HG02943 (cell line): ENCODE results near the gene ADGRV1.

Experiments used
- ATAC-seq: cut with Tn5 transposase; IDR thresholded peaks from one replicate; pipeline ENCODE4 v1.9.1; 2021; ENCODE audit warnings: mild to moderate bottlenecking, low read depth, moderate library complexity; ENCODE audit not compliant: unreplicated experiment

Gene ADGRV1

DNA sequence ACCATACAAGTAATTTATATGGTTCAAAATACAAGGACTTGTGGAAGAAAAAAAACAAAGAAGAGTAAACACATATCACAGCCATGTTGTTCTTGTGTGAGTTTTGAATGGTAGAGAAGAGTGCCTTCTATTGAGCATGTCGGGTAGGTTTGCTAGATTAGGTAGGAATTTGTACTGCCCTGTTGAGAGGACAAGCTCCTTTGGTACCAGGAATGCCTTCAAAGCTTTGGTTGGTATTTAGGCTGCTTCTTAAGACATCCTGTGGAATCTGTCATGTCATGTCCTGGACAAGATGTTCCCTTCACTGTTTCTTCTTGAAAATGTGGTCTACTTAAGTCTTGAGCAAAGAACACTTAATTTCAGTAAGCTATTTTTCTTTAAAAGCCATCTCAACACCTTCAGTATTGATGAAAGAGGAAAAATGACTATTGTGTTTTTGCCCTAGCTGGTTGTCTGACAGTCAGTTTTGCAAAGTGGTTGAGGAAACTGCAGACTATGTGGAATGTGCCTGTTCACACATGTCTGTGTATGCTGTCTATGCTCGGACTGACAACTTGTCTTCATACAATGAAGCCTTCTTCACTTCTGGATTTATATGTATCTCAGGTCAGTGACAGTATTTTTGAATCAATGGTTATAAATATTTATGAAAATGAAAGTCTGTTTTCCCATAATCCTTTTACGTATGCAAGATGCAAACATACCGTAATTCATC is 296.9 kb downstream of the ADGRV1 start:
- ATAC-seq = no peak

GRCh38 chr5:90861843-90862586 is 303.4 kb downstream of the ADGRV1 start:
- no peak for ATAC-seq

DNA sequence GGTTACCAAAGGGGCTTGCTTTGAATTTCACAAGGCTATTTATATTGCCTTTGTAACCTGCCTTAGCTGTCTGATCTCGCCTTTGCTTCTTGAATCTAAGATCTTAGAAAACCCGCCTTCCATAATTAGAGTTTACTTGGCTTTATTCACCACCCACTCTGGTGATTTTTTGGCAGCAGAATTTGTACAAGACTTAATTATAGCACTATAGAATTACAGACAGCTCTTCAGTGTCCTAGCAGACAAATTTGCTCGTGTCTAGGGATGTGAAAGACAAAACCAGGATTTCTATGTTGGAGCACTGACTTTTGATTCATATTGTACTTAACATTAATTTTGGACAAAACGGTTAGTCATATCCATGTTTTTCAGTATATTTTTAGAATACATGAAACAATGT is 306.6 kb downstream of the ADGRV1 start:
- no peak for ATAC-seq

- ATAC-seq = no peak
These were observed 307.7 kb downstream of the ADGRV1 start for GRCh38 chr5:90866333-90866732.

DNA sequence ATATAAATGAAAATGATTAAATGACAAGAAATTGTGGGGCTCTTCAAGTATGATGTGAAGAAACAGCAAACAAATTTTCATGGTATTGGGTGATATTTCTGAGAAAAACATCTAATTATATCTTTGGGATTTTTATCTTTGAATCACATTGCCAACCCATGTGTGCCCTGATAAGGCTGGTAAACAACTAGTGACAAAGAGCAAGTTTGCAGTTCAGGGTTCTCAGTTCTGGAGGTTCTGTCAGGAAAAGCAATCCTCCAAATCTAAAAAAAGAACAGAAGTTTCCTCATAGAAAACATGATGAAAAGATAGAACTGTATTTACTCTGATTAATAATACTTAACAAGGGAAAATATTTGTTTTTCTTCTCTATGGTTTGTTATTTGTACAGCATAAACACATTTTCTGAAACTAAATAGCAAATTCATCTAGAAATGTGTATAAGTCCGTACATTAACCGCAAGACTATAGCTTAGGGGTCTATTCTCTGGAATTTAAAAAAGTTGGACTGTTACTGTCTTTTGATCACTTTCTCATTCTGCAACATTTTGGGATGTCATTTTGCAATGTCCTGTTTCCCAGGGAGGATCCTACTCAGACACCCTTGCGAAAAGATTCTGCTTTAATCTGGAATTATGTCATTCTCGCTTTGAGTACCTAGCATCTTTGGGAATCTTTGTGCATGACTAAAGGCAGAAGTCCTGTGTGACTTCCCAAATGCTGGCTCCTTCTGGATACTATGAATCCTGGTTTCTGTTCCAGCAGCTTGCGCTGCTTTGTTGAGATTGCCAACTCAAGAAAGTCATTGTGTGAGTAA is 308.5 kb downstream of the ADGRV1 start:
- ATAC-seq = no peak

- no peak for ATAC-seq
These were observed 310.2 kb downstream of the ADGRV1 start for GRCh38 chr5:90868799-90869198.

DNA sequence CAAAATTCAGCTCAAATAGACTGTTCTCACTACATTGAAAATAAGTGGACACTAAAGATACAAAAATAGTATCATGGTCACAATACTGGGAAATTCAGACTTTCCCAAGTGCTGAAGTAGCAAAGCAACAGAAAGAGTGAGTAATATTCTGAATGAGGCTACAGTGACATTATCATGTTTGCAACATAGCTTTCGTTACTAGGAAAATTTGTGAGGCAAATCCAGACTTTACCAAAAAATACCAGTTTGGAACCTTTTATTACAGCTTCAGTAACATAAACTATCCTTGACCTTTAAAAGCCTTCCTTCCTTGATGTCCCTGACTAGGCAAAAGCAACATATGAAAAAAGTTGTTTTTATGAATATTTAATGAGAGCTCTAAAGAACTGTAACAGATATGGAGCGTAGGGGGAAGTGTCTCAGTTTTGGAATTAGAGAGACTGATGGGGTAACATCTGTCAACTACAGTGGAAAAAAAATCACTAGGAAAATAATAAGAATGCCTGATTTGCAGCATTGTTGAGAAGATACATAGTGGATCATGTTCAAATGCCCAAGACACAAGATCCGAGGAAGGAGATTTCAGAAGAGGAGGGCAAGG is 312.9 kb downstream of the ADGRV1 start:
- ATAC-seq = no peak

- ATAC-seq = no peak
These were observed 314.5 kb downstream of the ADGRV1 start for GRCh38 chr5:90873033-90873517.

DNA sequence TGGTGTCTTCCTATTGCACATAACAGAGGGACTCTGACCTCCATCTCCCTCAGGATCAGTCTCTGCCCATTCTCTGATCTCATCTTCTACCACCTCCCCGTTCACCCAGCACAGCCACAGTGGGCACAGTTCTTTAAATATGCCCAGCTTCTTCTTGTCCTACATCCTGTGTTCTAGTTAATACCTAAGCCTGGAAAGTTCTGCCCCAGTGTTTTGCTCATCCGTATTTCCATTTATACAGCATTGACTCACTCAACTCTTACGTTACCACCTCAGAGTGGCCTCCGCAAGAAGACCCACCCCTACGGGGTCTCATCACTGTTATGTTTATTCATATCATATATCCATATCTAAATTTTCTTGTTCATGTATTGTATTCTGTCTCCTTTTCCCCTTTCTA is 315.5 kb downstream of the ADGRV1 start:
- ATAC-seq = no peak

- no peak for ATAC-seq
These were observed 316.9 kb downstream of the ADGRV1 start for GRCh38 chr5:90875456-90875855.

GRCh38 chr5:90876366-90876765 is 317.8 kb downstream of the ADGRV1 start:
- ATAC-seq = no peak

DNA sequence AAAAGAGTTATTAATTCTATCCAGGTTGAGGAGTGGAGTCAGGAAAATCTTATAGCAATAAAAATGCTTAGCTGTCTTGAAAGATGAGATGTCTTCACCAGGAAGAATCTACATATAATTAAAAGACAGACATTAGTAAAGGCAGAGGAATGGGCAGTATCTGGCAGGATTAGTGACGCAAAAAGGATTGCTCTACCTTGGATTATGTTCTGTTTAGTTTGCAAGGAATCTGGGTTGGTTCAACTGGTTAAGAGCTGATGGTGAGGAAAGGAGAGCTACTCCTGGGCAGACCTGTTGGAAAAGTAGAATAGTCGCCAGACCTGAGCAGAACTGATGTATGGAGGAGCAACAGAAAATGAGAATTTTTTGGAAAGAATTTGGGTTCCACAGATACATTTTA is 318.5 kb downstream of the ADGRV1 start:
- ATAC-seq = no peak

DNA sequence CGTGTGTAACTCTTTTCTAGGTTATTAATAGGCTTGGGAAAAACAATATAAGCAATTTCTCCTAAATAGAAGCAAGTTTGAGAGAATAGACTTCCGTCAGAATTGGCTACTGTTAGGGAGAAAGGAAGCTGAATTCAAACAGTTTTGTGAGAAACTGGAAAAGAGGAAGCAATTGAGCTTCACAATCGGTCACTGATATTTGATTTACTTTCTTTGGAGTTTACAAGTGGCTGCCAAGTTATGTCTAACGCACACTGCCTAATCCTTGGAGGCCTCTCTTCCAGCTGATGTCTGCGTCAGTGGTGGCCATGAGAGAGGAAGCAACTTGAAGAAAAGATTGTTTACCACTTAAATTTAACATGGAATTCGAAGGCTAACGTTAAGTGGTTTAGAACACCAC is 319.5 kb downstream of the ADGRV1 start:
- ATAC-seq = no peak

- ATAC-seq = no peak
These were observed 320.1 kb downstream of the ADGRV1 start for GRCh38 chr5:90878549-90879196.

- no peak for ATAC-seq
These were observed 323.1 kb downstream of the ADGRV1 start for GRCh38 chr5:90881626-90882150.

DNA sequence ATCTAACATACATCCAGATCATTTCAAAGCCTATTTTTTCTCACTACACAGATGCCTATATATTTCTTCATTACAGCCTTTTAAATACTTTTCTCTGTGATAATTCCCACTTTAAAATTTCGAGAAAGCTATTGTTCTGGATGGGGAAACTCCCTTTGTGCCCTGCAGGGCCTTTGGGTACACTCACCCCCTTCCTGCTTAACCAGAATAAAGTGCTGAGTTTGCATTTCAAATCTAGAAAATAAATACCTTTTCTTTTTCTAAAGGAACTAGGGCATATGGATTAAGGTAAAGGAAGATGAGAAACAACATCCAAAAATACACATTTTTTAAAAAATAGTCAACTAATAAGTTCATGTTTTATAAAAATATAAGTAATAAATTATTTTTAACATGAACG is 323.9 kb downstream of the ADGRV1 start:
- ATAC-seq = no peak

DNA sequence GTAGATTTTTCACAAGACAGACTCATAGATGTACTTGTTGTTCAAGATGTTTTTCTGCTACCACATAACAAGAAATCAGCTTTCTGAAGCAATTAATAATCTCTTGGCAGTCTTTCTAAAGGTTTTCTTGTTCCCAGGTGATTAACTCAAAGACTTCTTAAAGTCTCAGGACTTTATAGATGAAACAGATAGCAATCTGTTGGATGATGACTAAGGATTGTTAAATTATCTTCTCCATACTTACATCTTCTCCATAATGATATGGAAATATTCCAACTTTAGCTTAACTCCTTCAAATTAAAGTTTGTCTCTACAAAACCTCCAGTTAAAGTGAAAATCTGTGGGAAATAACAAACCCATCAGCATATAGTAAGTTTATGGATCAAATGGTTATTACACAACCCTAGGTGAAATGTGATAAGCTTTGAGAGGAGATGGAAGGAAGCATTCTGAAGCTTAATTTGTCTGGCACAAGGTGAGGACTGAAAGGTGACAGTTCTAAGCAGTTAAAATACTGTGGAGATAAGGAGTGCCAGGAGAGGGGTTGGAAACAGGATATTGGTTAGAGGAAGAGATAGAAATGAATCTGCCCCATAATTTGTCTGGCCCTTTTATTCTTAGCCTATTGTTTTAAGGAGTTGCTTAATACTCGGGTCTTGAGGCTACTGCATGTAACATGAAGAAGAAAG is 326.7 kb downstream of the ADGRV1 start:
- ATAC-seq = no peak

DNA sequence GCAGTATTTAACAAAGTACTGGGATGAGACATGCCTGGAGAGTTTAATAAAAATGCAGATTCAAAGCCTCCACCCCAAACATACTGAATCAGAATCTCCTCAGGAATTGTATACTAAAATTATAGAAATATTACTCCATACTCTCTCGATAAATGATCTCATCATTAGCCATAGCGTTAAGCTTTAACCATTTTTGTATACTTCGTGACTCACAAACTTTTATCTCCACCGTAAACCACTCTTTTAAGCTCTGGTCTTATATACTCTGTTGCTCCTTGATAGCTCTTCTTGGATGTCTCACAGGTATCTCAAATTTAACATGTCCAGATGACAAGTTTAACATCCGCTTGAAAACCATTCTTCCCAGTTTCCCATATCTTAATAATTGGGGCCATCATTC is 327.8 kb downstream of the ADGRV1 start:
- no peak for ATAC-seq

DNA sequence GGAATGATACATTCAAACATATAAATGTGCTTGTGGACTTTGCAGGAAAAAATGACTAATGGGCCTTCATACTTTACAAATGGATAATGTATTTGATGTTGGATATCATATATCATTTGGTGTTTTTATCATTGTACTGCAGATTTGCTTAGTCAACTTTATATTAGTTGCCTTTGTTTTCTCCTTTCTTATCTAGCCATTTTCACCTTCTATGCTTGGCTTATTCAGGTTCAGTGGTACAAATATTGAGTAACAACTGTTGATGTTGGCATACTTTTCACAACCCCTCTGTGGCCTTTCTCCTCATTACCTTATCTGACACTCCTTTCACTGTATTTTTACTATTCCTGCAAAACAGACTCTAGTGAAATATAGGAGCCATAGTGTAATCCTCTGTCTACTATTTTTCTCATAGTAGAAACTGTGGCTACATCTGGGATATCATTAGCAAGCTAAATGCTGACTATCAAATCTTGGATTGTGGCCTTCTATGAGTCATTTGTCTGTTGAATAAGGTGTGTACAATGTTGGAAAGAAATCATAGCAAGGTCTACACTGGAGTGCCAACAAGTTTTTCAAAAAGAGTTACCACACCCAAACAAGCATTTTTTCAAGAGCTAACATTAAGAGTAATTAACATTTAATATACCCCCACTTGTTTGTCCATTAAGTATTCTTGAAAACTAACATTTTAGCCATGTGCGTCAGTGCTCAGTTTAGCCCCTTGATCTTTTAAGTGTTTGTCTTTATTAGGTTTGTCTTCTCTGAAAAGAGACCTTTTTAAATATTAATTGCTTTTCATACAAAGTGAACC is 330.1 kb downstream of the ADGRV1 start:
- ATAC-seq = no peak
